Lower lobe of right lung (tissue), 2 donors: ENCODE data around the gene UBE2F. TPM values are rescaled to one million over a fixed set of nuclear protein-coding genes. Genes with fewer than 3 reads are reported as not detected.
A peak's percentile ranks its signal among the peaks of the same experiment; 100 is the strongest.

ENCODE experiments used
- ATAC-seq, 2 donors: fragments of 200-7000 bp; cut with Tn5 transposase; one replicate each; pipeline ENCODE4 v1.9.1; 2020 to 2022; ENCODE audit warnings: mild to moderate bottlenecking in 2 of 2, moderate library complexity in 2 of 2
- DNase-seq: peaks from one replicate; pipeline ENCODE4 v3.0.0-alpha.2; 2020
- H3K27ac ChIP-seq: fragments of 200-600 bp; one replicate; pipeline ENCODE4 v1.8.0; 2022
- H3K27me3 ChIP-seq: fragments of 200-600 bp; one replicate; pipeline ENCODE4 v1.8.0; 2022; ENCODE audit warnings: low read depth
- H3K36me3 ChIP-seq: fragments of 200-600 bp; one replicate; pipeline ENCODE4 v1.8.0; 2022; ENCODE audit warnings: mild to moderate bottlenecking
- H3K4me1 ChIP-seq: fragments of 200-600 bp; one replicate; pipeline ENCODE4 v1.8.0; 2022
- H3K4me3 ChIP-seq: fragments of 200-600 bp; one replicate; pipeline ENCODE4 v1.8.0; 2022; ENCODE audit warnings: mild to moderate bottlenecking
- H3K9me3 ChIP-seq: fragments of 200-600 bp; one replicate; pipeline ENCODE4 v1.8.0; 2022
- intact Hi-C: fragments of 100-400 bp; cut with DNase I; formaldehyde crosslinking; loops from one replicate; pipeline ENCODE4 v1.11.0; 2022
- total RNA-seq: library from RNA; stranded (reverse); fragmentation: NEBNext Ultra II Directional; extraction: Animal tissue kit (Norgen Biotek cat#: 25700); gene quantifications from one replicate; pipeline ENCODE4 v1.2.1, GENCODE V29; 2021
- TF ChIP-seq, protein P1 (sequence below): fragments of 200-600 bp; IDR thresholded peaks from one replicate; pipeline ENCODE4 v1.8.0; 2022; ENCODE audit warnings: antibody characterized with exemption, mild to moderate bottlenecking
- donor health status: DM: no; HTN: yes; CAD: no; lungs with severe emphysema.

Gene UBE2F
- total RNA-seq, 1 donor from 2014 or later, result 59.5 TPM

GRCh38 chr2:237929979-237930378, 36.8 kb upstream of the UBE2F start:
- ATAC-seq (no peak), DNase-seq (no peak)
- intact Hi-C loops, result no loop called here
- Histone ChIP-seq H3K9me3 (no peaks in the 10 kb centered on the region), H3K27me3 (no peaks in the 10 kb centered on the region), H3K36me3 (no peaks in the 10 kb centered on the region), H3K4me3 (no peak overlapping the region), H3K27ac (no peak overlapping the region), H3K4me1 (peaks cover 7% of the 10 kb centered on the region)
- TF ChIP-seq, protein P1, sequence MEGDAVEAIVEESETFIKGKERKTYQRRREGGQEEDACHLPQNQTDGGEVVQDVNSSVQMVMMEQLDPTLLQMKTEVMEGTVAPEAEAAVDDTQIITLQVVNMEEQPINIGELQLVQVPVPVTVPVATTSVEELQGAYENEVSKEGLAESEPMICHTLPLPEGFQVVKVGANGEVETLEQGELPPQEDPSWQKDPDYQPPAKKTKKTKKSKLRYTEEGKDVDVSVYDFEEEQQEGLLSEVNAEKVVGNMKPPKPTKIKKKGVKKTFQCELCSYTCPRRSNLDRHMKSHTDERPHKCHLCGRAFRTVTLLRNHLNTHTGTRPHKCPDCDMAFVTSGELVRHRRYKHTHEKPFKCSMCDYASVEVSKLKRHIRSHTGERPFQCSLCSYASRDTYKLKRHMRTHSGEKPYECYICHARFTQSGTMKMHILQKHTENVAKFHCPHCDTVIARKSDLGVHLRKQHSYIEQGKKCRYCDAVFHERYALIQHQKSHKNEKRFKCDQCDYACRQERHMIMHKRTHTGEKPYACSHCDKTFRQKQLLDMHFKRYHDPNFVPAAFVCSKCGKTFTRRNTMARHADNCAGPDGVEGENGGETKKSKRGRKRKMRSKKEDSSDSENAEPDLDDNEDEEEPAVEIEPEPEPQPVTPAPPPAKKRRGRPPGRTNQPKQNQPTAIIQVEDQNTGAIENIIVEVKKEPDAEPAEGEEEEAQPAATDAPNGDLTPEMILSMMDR, result no peak

GRCh38 chr2:237931205-237931721, 35.6 kb upstream of the UBE2F start:
- DNase-seq (no peak), ATAC-seq (peak; percentile 49 to 60)
- H3K36me3 ChIP-seq, result no peaks in the 10 kb centered on the region
- H3K27me3 ChIP-seq, result no peaks in the 10 kb centered on the region
- H3K4me1 ChIP-seq, result peaks cover 7% of the 10 kb centered on the region
- TF ChIP-seq, protein P1, result no peak
- no peak overlapping the region for H3K27ac ChIP-seq
- H3K4me3 ChIP-seq, result no peak overlapping the region
- intact Hi-C loops, result no loop called here
- H3K9me3 ChIP-seq, result no peaks in the 10 kb centered on the region

DNA sequence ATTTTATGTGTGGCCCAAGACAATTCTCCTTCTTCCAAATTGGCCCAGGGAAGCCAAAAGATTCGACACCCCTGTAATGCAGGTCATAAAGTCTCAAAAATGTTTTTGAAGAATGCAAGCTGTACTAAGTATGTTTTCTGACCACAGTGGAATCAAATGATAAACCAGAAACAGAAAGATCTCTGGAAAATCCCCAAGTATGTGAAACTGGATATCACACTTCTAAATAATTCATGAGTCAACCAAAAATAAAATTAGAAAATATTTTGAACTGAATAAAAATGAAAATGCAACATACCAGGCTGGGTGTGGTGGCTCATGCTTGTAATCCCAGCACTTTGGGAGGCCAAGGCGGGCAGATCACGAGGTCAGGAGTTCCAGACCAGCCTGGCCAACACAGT, 34.1 kb upstream of the UBE2F start:
- Histone ChIP-seq H3K27ac (no peak overlapping the region), H3K9me3 (no peaks in the 10 kb centered on the region), H3K36me3 (no peaks in the 10 kb centered on the region), H3K27me3 (no peaks in the 10 kb centered on the region), H3K4me1 (peaks cover 7% of the 10 kb centered on the region), H3K4me3 (no peak overlapping the region)
- intact Hi-C loops, result no loop called here
- ATAC-seq (peak; percentile 21 to 22), DNase-seq (no peak)
- TF ChIP-seq, protein P1, result no peak

- no peaks in the 10 kb centered on the region for H3K9me3 ChIP-seq
- peak in 1 of 2 donors; percentile 26 for ATAC-seq
- intact Hi-C loops, result no loop called here
- no peaks in the 10 kb centered on the region for H3K27me3 ChIP-seq
- H3K4me3 ChIP-seq, result no peak overlapping the region
- no peaks in the 10 kb centered on the region for H3K36me3 ChIP-seq
- H3K4me1 ChIP-seq, result peaks cover 7% of the 10 kb centered on the region
- no peak overlapping the region for H3K27ac ChIP-seq
- TF ChIP-seq, protein P1, result no peak
- DNase-seq, result no peak
Observed at GRCh38 chr2:237934186-237934585, 32.6 kb upstream of the UBE2F start.

DNA sequence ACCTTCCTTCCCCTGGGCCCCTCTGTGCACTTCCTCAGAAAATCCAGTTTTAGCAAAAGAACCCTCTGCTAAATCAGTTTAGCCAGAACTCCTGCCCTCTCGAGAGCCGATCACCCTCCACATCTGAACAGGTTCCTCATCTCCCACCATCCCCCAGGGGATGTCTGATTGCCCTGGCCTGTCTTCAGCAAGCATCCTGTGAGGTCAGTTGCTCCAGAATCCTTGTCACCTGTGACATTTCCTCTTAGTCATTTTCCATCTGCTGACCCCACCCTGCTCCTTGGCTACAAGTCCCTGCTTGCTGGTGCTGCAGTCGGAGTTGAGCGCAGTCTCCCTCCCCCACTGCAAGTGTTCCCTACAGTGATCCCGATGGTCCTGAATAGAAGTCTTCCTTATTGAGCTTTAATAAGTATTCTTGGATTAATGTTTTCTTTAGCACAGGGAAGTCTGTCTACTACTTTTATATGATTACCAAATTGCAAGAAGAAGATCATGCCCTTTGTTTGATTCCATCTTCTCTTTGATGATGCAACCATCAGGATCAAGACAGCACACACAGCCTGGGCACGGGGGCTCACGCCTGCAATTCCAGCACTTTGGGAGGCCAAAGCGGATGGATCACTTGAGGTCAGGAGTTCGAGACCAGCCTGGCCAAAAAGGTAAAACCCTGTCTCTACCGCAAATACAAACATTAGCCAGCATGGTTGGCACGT, 30.9 kb upstream of the UBE2F start:
- Histone ChIP-seq H3K4me1 (peaks cover 4% of the 10 kb centered on the region), H3K4me3 (no peak overlapping the region), H3K27me3 (no peaks in the 10 kb centered on the region), H3K27ac (no peak overlapping the region), H3K9me3 (no peaks in the 10 kb centered on the region), H3K36me3 (no peaks in the 10 kb centered on the region)
- intact Hi-C loops, result no loop called here
- no peak for ATAC-seq
- TF ChIP-seq, protein P1, result no peak
- no peak for DNase-seq
